Ecto neural progenitor cell (in vitro differentiated cells): ENCODE results near the gene PHF10.
"Not testable (repeated sequence)": the region's sequence is repeated elsewhere in the genome, so short reads cannot be mapped to it uniquely, and the experiment has no call there.

Experiments
- DNase-seq: peaks from one replicate; pipeline ENCODE4 v3.0.0-alpha.2; 2018; ENCODE audit warnings: low spot score

Gene PHF10

GRCh38 chr6:169724494-169725124 is at the start of gene PHF10:
Gene PHF10, minus strand, starts transcription at chr6:169724500. Its CDS starts 569 bp downstream, at chr6:169723931.
- DNase-seq, result peak; percentile 90

- DNase-seq, result no peak
These were observed 42.8 kb upstream of the PHF10 start for GRCh38 chr6:169766921-169767736.

DNA sequence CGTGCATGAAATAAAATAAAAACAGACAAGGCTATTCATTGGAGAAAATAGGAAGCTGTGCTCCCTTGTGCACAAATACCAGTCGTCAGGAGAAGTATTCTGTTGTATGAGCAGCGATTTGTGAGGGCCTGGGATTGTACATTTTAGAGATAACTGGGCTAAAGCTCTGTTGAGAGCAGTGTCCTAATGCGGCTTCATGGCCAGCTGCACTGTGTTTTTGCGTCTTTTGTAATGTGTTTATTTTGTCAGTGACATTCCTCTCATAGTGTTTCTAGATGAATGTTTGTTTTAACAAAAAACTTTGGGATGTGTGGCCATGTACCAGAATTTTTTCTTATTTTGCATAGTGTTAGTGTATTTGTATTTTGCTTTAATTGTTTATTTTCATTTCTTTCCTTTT is 41.9 kb upstream of the PHF10 start:
- no peak for DNase-seq

- DNase-seq, result not testable (repeated sequence)
These were observed 41.5 kb upstream of the PHF10 start for GRCh38 chr6:169765789-169766188.

DNA sequence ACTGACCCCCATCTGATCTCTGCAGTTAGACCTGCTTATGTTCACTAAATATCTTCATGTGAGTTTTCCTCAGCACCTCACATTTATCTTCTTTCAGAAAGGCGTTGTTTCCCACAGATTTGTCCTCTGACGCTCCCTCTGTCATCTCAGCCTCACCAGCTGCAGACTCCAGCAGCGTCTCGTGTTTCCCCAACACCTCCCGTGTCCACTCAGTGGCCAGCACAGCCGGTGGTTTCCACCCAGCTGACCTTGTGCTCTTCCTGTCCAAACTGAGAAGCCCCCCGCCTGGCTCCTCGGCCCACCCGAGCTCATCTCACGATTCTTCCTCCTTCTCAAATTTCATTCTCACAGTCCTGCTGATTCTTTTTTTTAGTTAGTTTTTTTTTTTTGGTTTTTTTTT is 39.6 kb upstream of the PHF10 start:
- DNase-seq, result no peak

GRCh38 chr6:169763308-169763707 is 39.0 kb upstream of the PHF10 start:
- DNase-seq, result no peak

DNA sequence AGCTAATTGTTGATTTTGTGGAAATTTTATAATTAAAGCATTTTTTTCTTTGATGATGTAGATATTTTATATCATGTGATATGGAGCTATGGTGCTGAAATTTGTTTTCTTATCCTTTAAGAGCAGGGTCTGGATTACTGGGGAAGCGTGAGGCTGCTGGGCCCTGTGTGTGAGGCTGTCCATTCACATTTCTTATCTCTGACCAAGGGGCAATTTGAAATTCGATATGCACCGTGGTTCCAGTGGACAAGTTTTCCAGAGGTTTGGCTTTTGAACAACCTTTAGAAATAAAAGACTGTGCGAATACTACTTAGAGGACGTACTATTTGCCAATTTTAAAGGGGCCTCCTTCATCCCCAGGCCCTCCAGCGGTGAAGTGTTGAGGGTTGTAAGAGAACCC is 30.9 kb upstream of the PHF10 start:
- DNase-seq, result no peak

- no peak for DNase-seq
These were observed 27.8 kb upstream of the PHF10 start for GRCh38 chr6:169752074-169752623.

GRCh38 chr6:169751242-169752073 is 27.2 kb upstream of the PHF10 start, which contains the start of the genes DYNLT2 and ERMARD:
Gene DYNLT2, minus strand, starts transcription at chr6:169751572. Its CDS starts 114 bp downstream, at chr6:169751458.
Gene ERMARD, plus strand, starts transcription at chr6:169751622. Its CDS starts 36 bp downstream, at chr6:169751658.
- peak; percentile 97 for DNase-seq

GRCh38 chr6:169746556-169746955 is 22.3 kb upstream of the PHF10 start:
- no peak for DNase-seq

DNA sequence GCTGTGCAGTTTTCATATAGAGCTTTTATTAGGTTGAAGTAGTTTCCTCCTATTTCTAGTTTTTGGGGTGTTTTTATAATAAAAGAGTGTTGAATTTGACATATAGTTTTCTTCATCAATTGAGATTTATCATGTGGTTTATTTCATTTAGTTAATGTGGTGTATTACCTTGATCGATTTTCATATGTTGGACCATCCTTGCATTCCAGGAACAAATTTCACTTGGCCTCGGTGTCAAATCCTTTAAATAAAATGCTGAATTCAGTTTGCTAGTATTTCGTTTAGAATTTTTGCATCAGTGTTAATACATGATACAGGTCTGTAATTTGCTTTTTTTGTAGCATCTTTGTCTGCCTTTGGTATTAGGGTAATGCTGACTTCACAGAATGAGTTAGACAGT is 21.1 kb upstream of the PHF10 start:
- DNase-seq, result no peak

- DNase-seq, result no peak
These were observed 17.0 kb upstream of the PHF10 start for GRCh38 chr6:169741344-169741743.

DNA sequence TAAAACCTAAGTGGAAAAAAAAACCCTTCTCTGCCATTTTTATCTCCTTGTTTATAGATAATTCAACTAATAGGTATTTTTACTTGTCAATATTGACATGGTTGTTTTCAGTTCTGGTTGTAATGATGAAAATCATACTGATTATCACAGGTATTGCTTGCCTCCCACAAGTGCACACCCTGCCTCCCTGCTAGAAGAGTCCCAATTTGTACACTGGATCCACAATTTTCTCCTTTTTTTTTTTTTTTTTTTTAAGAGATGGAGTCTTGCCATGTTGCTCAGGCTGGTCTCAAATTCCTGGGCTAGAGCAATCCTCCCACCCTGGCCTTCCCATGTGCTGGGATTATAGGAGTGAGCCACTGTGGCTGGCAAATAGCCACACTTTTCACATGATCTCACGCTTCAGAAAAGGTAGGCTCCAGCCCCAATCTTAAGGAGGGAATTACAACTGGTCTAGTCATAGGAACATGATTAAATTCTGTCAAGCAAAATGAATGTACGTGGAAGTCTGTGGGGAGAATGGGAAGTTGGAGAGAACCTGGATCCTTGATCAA is 14.8 kb upstream of the PHF10 start:
- DNase-seq, result no peak

DNA sequence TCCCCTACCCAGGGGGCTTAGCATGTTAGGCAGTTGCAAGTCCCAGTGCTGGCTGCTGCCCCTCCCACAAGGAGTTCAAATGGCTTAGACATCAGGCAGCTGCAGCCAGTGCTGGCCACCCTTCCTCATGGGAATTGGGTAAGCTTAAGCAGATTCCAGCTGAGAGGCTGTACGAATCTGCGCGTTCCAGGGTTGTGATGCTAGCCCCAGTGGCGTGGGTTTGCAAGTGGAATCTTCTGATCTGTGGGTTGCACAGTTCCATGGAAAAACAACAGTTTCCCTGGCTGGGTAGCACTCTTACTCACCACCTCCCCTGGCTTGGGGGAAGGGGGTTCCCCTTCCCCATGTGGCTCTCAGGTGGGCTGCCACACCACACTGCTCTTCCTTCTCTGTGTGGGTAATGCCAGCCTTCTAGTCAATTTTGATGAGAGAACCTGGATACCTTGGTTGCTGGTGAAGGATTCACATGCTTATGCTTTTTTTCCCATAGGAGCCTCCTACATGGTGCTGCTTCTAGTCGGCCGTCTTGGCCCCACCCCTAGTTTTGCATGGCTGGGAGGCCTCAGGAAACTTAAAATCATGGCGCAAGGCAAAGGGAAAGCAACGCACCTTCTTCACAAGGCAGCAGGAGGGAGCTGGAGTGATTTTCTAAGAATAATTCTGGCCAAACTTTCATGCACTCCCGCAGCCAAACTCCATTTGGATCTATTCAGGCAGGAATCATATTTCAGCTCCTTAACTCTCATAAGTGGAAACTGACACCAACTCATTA is 14.1 kb upstream of the PHF10 start:
- no peak for DNase-seq

- DNase-seq, result no peak
These were observed 5.7 kb upstream of the PHF10 start for GRCh38 chr6:169729961-169730360.

GRCh38 chr6:169726963-169727362 is 2.7 kb upstream of the PHF10 start:
- DNase-seq, result no peak

DNA sequence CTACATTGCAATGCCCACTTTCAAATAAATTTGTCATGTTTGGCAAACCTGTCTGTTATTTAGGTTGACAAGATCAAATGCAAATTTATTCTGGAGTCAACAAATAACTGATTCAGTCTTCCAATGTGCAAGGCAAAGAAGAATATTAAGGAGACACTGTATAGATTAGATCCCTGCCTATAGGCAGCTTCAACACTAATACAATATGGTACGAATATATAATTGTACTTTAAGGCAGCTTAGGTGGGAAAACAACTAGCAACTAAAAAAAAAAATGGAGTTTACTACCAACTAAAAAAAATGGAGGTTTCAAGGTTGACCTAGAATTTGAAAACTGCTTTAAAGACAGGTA is 1.7 kb upstream of the PHF10 start:
- DNase-seq, result no peak

DNA sequence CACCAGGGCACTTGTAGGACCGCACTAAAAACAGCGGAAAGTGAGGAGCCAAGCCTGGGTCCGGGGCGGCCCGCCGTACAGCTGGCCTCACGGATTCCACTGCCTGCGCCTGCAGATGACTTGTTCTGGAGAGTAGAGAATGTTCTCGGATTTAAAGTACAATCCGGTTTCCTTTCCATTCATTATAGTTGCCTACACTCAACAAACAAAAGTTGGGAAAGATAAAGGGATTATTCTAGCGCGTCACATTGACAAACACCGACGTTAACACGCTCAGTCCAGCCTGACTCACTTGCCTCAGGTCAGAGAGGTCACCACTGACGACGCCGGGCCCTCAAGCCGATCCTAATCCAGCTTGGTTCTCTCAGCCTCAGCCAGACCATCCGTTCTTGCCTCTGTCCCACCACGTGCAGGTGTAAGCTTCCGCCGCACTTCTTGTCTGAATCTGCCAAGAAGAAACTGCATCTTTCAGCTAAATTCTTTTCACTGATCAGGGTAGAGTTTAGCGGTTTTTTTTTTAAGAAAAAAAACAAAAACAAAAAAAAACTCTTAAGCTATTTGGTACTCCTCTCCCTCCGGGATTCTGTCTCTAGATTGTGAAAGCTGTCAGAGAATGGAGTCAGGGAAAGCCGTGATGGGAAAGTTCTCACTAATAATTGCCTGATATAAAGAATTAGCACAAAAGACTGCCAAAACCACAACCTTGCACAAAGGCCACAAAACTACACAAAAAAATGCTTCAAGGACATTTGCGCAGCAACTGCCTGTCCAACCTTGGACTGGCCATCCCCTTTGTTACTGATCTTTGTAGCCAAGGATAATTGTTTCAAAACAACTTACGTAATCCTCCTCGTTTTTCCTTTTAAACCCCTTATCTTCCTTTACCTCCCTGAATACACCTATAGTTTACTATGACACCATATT is 1.1 kb upstream of the PHF10 start:
- peak; percentile 83 for DNase-seq

GRCh38 chr6:169723991-169724493 is 258 bp downstream of the PHF10 start:
- no peak for DNase-seq
